NCI-H1417 (cell line): ENCODE data around the gene ZGPAT.

Experiments used
- DNase-seq, 3 experiments: peaks; one replicate each; lab custom pipeline; 2025; lab: John Stamatoyannopoulos, UW

Gene ZGPAT

GRCh38 chr20:63744574-63745423 lies 37.0 kb downstream of the ZGPAT start:
- no peak for DNase-seq

- DNase-seq: no peak
Measured at GRCh38 chr20:63745424-63745805, 37.6 kb downstream of the ZGPAT start.

GRCh38 chr20:63745961-63746731 lies 38.3 kb downstream of the ZGPAT start:
- DNase-seq: no peak

GRCh38 chr20:63746751-63747315 lies 39.0 kb downstream of the ZGPAT start:
- no peak for DNase-seq

GRCh38 chr20:63747622-63748069 lies 39.8 kb downstream of the ZGPAT start:
- DNase-seq: no peak

GRCh38 chr20:63748070-63748933 lies 40.5 kb downstream of the ZGPAT start:
- no peak for DNase-seq

- DNase-seq: no peak
Measured at GRCh38 chr20:63748934-63749270, 41.1 kb downstream of the ZGPAT start.

GRCh38 chr20:63749597-63750508 lies 42.0 kb downstream of the ZGPAT start:
- DNase-seq: no peak

- peak in 2 of 3 experiments; percentile 31 to 36 for DNase-seq
Measured at GRCh38 chr20:63750807-63751470, 43.1 kb downstream of the ZGPAT start.

GRCh38 chr20:63751471-63752271 lies 43.8 kb downstream of the ZGPAT start:
- peak in 2 of 3 experiments; percentile 33 to 36 for DNase-seq

GRCh38 chr20:63752411-63753101 lies 44.7 kb downstream of the ZGPAT start:
- DNase-seq: peak in 1 of 3 experiments; percentile 53

- no peak for DNase-seq
Measured at GRCh38 chr20:63753381-63753780, 45.5 kb downstream of the ZGPAT start.

GRCh38 chr20:63754008-63754407 lies 46.2 kb downstream of the ZGPAT start:
- DNase-seq: no peak

GRCh38 chr20:63755933-63756647 lies 48.3 kb downstream of the ZGPAT start:
- DNase-seq: no peak

GRCh38 chr20:63756648-63756991 lies 48.8 kb downstream of the ZGPAT start:
- no peak for DNase-seq

- DNase-seq: no peak
Measured at GRCh38 chr20:63758152-63758551, 50.3 kb downstream of the ZGPAT start.

GRCh38 chr20:63759377-63759901 lies 51.6 kb downstream of the ZGPAT start:
- DNase-seq: no peak
